Psoas muscle (tissue), 8 donors: Measurements from ENCODE around the gene CLSTN2. TPM values are rescaled to one million over a fixed set of nuclear protein-coding genes. Genes with fewer than 3 reads are reported as not detected.

Source experiments
- ATAC-seq, 4 donors: fragments of 200-7000 bp; cut with Tn5 transposase; one replicate each; pipeline ENCODE4 v1.9.1; 2020; ENCODE audit warnings: moderate library complexity in 3 of 4, mild to moderate bottlenecking in 2 of 4
- DNase-seq, 2 donors: peaks; one replicate each; pipeline ENCODE4 v3.0.0-alpha.2; 2020
- H3K27ac ChIP-seq: fragments of 200-600 bp; one replicate; pipeline ENCODE4 v1.8.0; 2022
- H3K27me3 ChIP-seq, 3 donors: fragments of 200-600 bp in 1 of 3; one replicate each; pipeline versions ENCODE4 v1.6.1 to v1.8.0; 2013 to 2022; ENCODE audit warnings: low read length in 2 of 3, mild to moderate bottlenecking in 2 of 3, moderate library complexity in 1 of 3; ENCODE audit not compliant: insufficient read depth in 3 of 3
- H3K36me3 ChIP-seq, 2 donors: fragments of 200-600 bp in 1 of 2; one replicate each; pipeline versions ENCODE4 v1.6.1 to v1.8.0; 2013 to 2022; ENCODE audit warnings: low read depth in 1 of 2, mild to moderate bottlenecking in 1 of 2, moderate library complexity in 1 of 2; ENCODE audit not compliant: insufficient read depth in 1 of 2
- H3K4me1 ChIP-seq: fragments of 200-600 bp; one replicate; pipeline ENCODE4 v1.8.0; 2022
- H3K4me3 ChIP-seq: fragments of 200-600 bp; one replicate; pipeline ENCODE4 v1.8.0; 2022; ENCODE audit warnings: mild to moderate bottlenecking
- H3K9me3 ChIP-seq: fragments of 200-600 bp; one replicate; pipeline ENCODE4 v1.8.0; 2022
- CTCF ChIP-seq: fragments of 200-600 bp; IDR thresholded peaks from one replicate; pipeline ENCODE4 v1.8.0; 2022; ENCODE audit warnings: antibody characterized with exemption
- WGBS, 3 donors: extraction: QIAGEN DNeasy Blood & Tissue Kit; methylation state at CpG; one replicate each; pipeline versions ENCODE4 v1.1.6 to v1.1.7; 2013; 5-methylcytosine and 5-hydroxymethylcytosine counted together
- intact Hi-C, 2 donors: fragments of 100-400 bp; cut with DNase I; formaldehyde crosslinking; loops; one replicate each; pipeline versions ENCODE4 v1.11.0 to v1.14.2; 2022
- polyA plus RNA-seq, 3 donors: library from polyadenylated mRNA; stranded (reverse); fragments of 200-250 nt; gene quantifications; one replicate each; pipeline ENCODE4 v1.2.3, GENCODE V29; 2013
- total RNA-seq, 4 donors: library from RNA; stranded (reverse); fragmentation: NEBNext Ultra II Directional in 2 of 4; extraction: Animal tissue kit (Norgen Biotek cat#: 25700) in 2 of 4; gene quantifications; one replicate each; pipeline versions ENCODE4 v1.2.1 to v1.2.4, GENCODE V29; 2021 to 2023
- donor health status: healthy with polysubstance abuse.
- donor health status: DM: no; HTN: no; CAD: no; lungs with moderate emphysema.
- donor health status: Bipolar disorder and iron deficiency.
- donor health status: healthy.
- donor health status: DM: yes; HTN: yes; CAD: no.
- donor health status: DM: no; HTN: no; CAD: no.
- donor health status: DM: no; HTN: no; CAD: no.
- donor health status: DM: yes; HTN: yes; CAD: no.

CLSTN2 gene
- total and polyA plus RNA-seq, 7 donors = 0.24 to 5.0 (median 1.5) TPM

DNA sequence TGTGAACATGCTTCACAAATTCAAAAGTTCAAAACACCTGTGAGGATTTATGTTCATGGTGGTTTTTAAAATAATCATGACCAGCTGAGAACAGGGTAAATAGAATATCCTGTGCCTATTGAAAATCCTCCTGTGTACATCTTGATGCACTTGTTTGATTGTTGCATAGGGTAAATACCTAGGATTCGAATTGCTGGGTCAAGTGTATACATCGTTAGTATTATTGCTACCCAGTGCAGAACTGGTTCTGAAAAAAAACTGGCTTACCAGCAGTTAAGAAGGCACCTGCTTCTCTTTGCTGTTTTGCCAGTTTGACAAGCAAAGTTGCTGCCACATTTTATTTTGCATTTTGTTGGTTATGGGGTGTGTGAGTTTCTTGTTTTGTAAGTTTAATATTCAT lies 272.6 kb downstream of the CLSTN2 start:
- Histone ChIP-seq H3K4me3 (no peak overlapping the region), H3K36me3 (no peaks in the 10 kb centered on the region), H3K9me3 (no peaks in the 10 kb centered on the region), H3K4me1 (no peaks in the 10 kb centered on the region), H3K27ac (no peak overlapping the region), H3K27me3 (no peaks in the 10 kb centered on the region)
- intact Hi-C loops = no loop called here
- DNase-seq (no peak), ATAC-seq (no peak)
- 66 to 70% (median 69%) methylated on average over 2 of the region's 2 CpGs for WGBS, 3 donors
- TF ChIP-seq CTCF = no peak

DNA sequence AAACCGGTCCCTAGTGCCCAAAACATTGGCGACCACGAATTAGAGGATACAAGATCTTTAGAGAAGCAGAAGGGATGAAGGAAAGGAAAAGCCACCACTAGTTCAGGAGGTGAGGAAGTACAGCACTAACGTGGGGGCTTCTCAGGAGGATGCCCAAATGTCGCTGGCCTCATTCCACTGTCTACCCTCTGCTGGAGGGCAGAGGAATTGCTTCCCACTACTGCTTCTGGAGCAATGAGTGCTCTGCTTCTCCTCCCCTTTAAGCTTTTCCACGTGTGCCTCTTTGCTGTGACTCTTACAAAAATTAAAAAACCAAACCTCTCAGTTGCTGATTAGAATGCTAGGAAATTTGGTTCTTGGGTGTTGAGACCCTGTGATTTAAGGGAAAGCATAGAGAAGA lies 281.3 kb downstream of the CLSTN2 start:
- DNase-seq (no peak), ATAC-seq (peak in 2 of 4 donors; percentile 59 to 65)
- TF ChIP-seq CTCF = peak; percentile 43
- Histone ChIP-seq H3K27ac (no peak overlapping the region), H3K4me1 (no peaks in the 10 kb centered on the region), H3K36me3 (no peaks in the 10 kb centered on the region), H3K9me3 (no peaks in the 10 kb centered on the region), H3K27me3 (no peaks in the 10 kb centered on the region), H3K4me3 (no peak overlapping the region)
- 62 to 63% (median 63%) methylated on average over 6 of the region's 6 CpGs for WGBS, 3 donors
- intact Hi-C loops = loop anchor here in 1 of 2 donors (5.0 kb wide), 1 partner anchor 89 kb away; no protein-coding TSS in a partner anchor

GRCh38 chr3:140219291-140219690 lies 284.3 kb downstream of the CLSTN2 start:
- DNase-seq (no peak), ATAC-seq (no peak)
- Histone ChIP-seq H3K27ac (no peak overlapping the region), H3K36me3 (no peaks in the 10 kb centered on the region), H3K4me3 (no peak overlapping the region), H3K4me1 (no peaks in the 10 kb centered on the region), H3K27me3 (no peaks in the 10 kb centered on the region), H3K9me3 (no peaks in the 10 kb centered on the region)
- 89 to 95% (median 91%) methylated on average over 11 of the region's 11 CpGs for WGBS, 3 donors
- intact Hi-C loops = loop anchor here in 1 of 2 donors (5.0 kb wide), 1 partner anchor 92 kb away; no protein-coding TSS in a partner anchor
- no peak for TF ChIP-seq CTCF

DNA sequence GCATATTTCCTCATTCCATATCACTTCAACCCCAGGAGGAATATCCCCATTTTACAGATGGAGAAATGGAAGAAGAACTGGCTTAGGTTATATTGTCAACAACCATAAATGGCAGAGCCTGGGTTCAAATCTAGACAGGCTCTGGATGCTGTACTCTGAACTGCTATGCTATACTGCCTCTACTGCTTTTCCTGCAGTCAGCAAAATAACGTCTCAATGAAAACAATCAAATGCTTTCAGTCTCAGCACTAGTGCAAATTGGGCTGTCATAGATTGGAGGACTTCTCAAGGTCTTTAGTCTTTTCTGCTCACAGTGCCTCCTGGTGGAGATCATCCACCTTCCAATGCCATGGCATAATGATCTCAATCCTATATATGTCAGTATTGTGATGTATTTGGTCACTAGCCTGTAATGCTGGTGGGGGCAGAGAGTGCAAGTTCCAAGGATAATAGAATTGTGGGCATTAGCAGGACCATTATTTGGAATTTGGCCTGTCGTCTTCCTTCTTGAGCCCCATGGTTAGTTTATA lies 285.0 kb downstream of the CLSTN2 start:
- no peak overlapping the region for H3K4me3 ChIP-seq
- TF ChIP-seq CTCF = no peak
- no peak overlapping the region for H3K27ac ChIP-seq
- H3K27me3 ChIP-seq = no peaks in the 10 kb centered on the region
- intact Hi-C loops = loop anchor here in 1 of 2 donors (5.0 kb wide), 1 partner anchor 93 kb away; no protein-coding TSS in a partner anchor
- no peaks in the 10 kb centered on the region for H3K4me1 ChIP-seq
- no peak for ATAC-seq
- DNase-seq = no peak
- WGBS, 3 donors = 76 to 92% (median 86%) methylated on average over 2 of the region's 2 CpGs
- no peaks in the 10 kb centered on the region for H3K9me3 ChIP-seq
- H3K36me3 ChIP-seq = no peaks in the 10 kb centered on the region

GRCh38 chr3:140223197-140223596 lies 288.2 kb downstream of the CLSTN2 start:
- no peaks in the 10 kb centered on the region for H3K4me1 ChIP-seq
- no peak for TF ChIP-seq CTCF

More at GRCh38 chr3:140223197-140223596, 288.2 kb downstream of the CLSTN2 start:
- no peak for DNase-seq
- Histone ChIP-seq H3K9me3 (no peaks in the 10 kb centered on the region), H3K36me3 (no peaks in the 10 kb centered on the region), H3K27ac (no peak overlapping the region), H3K4me3 (no peak overlapping the region), H3K27me3 (no peaks in the 10 kb centered on the region)
- no peak for ATAC-seq
- intact Hi-C loops = no loop called here
- WGBS, 3 donors = 77 to 95% (median 85%) methylated on average over 4 of the region's 4 CpGs
